WTC11 (cell line): ENCODE measurements around the gene GAK.

Experiments
- NR3C1 ChIP-seq: sonication (generic); formaldehyde crosslinking; conservative IDR thresholded peaks from 2 replicates; pipeline ENCODE4 v1.8.1; 2023; ENCODE audit warnings: low read depth, mild to moderate bottlenecking, missing genetic modification reagents
- SP1 ChIP-seq: sonication (generic); formaldehyde crosslinking; conservative IDR thresholded peaks from 2 replicates; pipeline ENCODE4 v1.8.1; 2022; ENCODE audit warnings: missing genetic modification reagents
- TF ChIP-seq, protein P1 (sequence below): fragments of 200-600 bp; IDR thresholded peaks from 2 replicates; pipeline ENCODE4 v1.8.0; 2022; ENCODE audit warnings: antibody characterized with exemption

DNA sequence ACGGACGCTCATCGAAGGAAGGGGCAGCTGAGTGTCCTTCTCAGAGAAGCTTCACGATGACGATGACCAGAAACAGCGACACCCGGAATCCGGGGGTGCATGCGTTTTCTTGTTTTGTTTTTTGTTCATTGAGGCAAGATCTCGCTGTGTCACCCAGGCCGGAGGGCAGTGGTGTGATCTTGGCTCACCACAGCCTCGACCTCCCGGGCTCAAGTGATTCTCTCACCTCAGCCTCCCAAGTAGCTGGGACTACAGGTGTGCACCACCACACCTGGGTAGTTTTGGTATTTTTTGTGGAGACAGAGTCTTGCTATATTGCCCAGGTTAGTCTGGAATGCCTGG lies 21.4 kb upstream of the GAK start:
- no peak for TF ChIP-seq SP1
- TF ChIP-seq, protein P1, sequence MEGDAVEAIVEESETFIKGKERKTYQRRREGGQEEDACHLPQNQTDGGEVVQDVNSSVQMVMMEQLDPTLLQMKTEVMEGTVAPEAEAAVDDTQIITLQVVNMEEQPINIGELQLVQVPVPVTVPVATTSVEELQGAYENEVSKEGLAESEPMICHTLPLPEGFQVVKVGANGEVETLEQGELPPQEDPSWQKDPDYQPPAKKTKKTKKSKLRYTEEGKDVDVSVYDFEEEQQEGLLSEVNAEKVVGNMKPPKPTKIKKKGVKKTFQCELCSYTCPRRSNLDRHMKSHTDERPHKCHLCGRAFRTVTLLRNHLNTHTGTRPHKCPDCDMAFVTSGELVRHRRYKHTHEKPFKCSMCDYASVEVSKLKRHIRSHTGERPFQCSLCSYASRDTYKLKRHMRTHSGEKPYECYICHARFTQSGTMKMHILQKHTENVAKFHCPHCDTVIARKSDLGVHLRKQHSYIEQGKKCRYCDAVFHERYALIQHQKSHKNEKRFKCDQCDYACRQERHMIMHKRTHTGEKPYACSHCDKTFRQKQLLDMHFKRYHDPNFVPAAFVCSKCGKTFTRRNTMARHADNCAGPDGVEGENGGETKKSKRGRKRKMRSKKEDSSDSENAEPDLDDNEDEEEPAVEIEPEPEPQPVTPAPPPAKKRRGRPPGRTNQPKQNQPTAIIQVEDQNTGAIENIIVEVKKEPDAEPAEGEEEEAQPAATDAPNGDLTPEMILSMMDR = no peak
- TF ChIP-seq NR3C1 (CRISPR knock-in tag) = no peak
